HepG2 (cell line): ENCODE measurements around the gene CAPN8. TPM values are rescaled to one million over a fixed set of nuclear protein-coding genes. Genes with fewer than 3 reads are reported as not detected.

Source experiments
- ATAC-seq: fragments of 200-7000 bp; cut with Tn5 transposase; 3 replicates; pipeline ENCODE4 v1.9.1; 2020; ENCODE audit warnings: mild to moderate bottlenecking, moderate library complexity
- BruUV-seq: library from RNA; stranded (reverse); fragments of 400-500 nt; replicated peaks from 2 replicates; lab custom pipeline; 2021; lab: Mats Ljungman, UMichigan
- CTCF ChIA-PET: fragments of 300-600 bp; formaldehyde crosslinking; extraction: SDS; loops from one replicate; lab custom pipeline; 2021; ENCODE audit warnings: low total read pairs, inconsistent platforms, low intra/inter-chr PET ratio; lab: Yijun Ruan, JAX
- POLR2A ChIA-PET: fragments of 350-600 bp; sonication (Branson Sonifier 250); formaldehyde crosslinking; loops from one replicate; lab custom pipeline; 2020; ENCODE audit warnings: antibody characterized with exemption, inconsistent platforms; lab: Yijun Ruan, JAX
- DNase-seq: peaks from one replicate; pipeline ENCODE4 v3.0.0-alpha.2; 2015; ENCODE audit warnings: low spot score
- FAIRE-seq: peaks from 3 replicates; lab custom pipeline; 2011; peaks lifted over from hg19 to GRCh38; lab: Jason Lieb, UNC
- H2AFZ ChIP-seq: one replicate; pipeline ENCODE4 v1.6.1; 2011; ENCODE audit warnings: low read length, inconsistent platforms
- H3K27ac ChIP-seq: fragments of 300-600 bp; 3 replicates; pipeline ENCODE4 v1.8.0; 2011; ENCODE audit warnings: mixed run types, mild to moderate bottlenecking, mixed read lengths, low read length, inconsistent platforms; ENCODE audit not compliant: insufficient read depth; ENCODE audit errors: extremely low read length
- H3K27me3 ChIP-seq, 2 experiments: fragments of 200-600 bp in 1 of 2; 2 replicates in 1 of 2; 3 replicates in 1 of 2; pipeline versions ENCODE4 v1.6.0 to v1.8.0; 2011; ENCODE audit warnings: low read length in 2 of 2, mild to moderate bottlenecking in 2 of 2, moderate library complexity in 2 of 2, inconsistent platforms in 1 of 2; ENCODE audit not compliant: insufficient read depth in 2 of 2, control insufficient read depth in 1 of 2
- H3K36me3 ChIP-seq, 2 experiments: fragments of 200-600 bp in 1 of 2; replicated peaks in 1 of 2; 2 replicates in 1 of 2; 3 replicates in 1 of 2; pipeline versions ENCODE4 v1.5.1 to v1.8.0; 2011; ENCODE audit warnings: low read length in 2 of 2, inconsistent platforms in 1 of 2; ENCODE audit not compliant: insufficient read depth in 2 of 2, control insufficient read depth in 1 of 2
- H3K4me1 ChIP-seq: 2 replicates; pipeline ENCODE4 v1.5.1; 2012; ENCODE audit warnings: low read length, inconsistent platforms; ENCODE audit not compliant: insufficient read depth
- H3K4me2 ChIP-seq: 2 replicates; pipeline ENCODE4 v1.6.0; 2011; ENCODE audit warnings: low read depth, low read length, inconsistent platforms
- H3K4me3 ChIP-seq, 3 experiments: fragments of 200-600 bp in 1 of 3; sonication (generic), shearing (Covaris generic) in 1 of 3; replicated peaks in 1 of 3; 2 replicates each; pipeline ENCODE4 v1.5.1; 2011 to 2016; ENCODE audit warnings: low read length in 3 of 3, inconsistent platforms in 2 of 3, low read depth in 2 of 3, mild to moderate bottlenecking in 2 of 3, control low read depth in 1 of 3, mixed read lengths in 1 of 3; ENCODE audit not compliant: insufficient read depth in 1 of 3
- H3K79me2 ChIP-seq: one replicate; pipeline ENCODE4 v1.6.1; 2011; ENCODE audit warnings: low read length, inconsistent platforms; ENCODE audit not compliant: insufficient read depth
- H3K9ac ChIP-seq: 2 replicates; pipeline ENCODE4 v1.6.0; 2011; ENCODE audit warnings: mild to moderate bottlenecking, low read depth, low read length, inconsistent platforms; ENCODE audit not compliant: insufficient read depth
- H3K9me3 ChIP-seq: 2 replicates; pipeline ENCODE4 v1.5.1; 2012; ENCODE audit warnings: mild to moderate bottlenecking, low read length
- H4K20me1 ChIP-seq: 2 replicates; pipeline ENCODE4 v1.6.0; 2011; ENCODE audit warnings: inconsistent platforms, mild to moderate bottlenecking, low read length, moderate library complexity; ENCODE audit not compliant: insufficient read depth
- FOXC1 ChIP-seq: sonication (generic); formaldehyde crosslinking; IDR thresholded peaks from 2 replicates; pipeline ENCODE4 v1.8.0; 2022; ENCODE audit warnings: mild to moderate bottlenecking, missing genetic modification reagents, borderline replicate concordance
- HINFP ChIP-seq: sonication (generic); formaldehyde crosslinking; IDR thresholded peaks from 2 replicates; pipeline ENCODE4 v1.4.0; 2020; ENCODE audit warnings: low read depth, mild to moderate bottlenecking, missing genetic modification reagents
- NFE2L2 ChIP-seq: fragments of 150-350 bp; IDR thresholded peaks from 2 replicates; pipeline ENCODE4 v1.6.1; 2014; ENCODE audit warnings: low read length
- PAXIP1 ChIP-seq: sonication (generic); formaldehyde crosslinking; conservative IDR thresholded peaks from 2 replicates; pipeline ENCODE4 v1.4.0; 2020; ENCODE audit warnings: mild to moderate bottlenecking, missing genetic modification reagents, moderate library complexity
- TBX3 ChIP-seq: fragments of 450-650 bp; IDR thresholded peaks from 2 replicates; pipeline ENCODE4 v1.6.1; 2017; ENCODE audit warnings: antibody characterized with exemption, mild to moderate bottlenecking, inconsistent platforms, borderline replicate concordance
- ZNF367 ChIP-seq: sonication (generic); formaldehyde crosslinking; IDR thresholded peaks from 2 replicates; pipeline ENCODE4 v1.4.0; 2020; ENCODE audit warnings: missing genetic modification reagents, borderline replicate concordance
- ZNF646 ChIP-seq: sonication (generic); formaldehyde crosslinking; IDR thresholded peaks from 2 replicates; pipeline ENCODE4 v1.9.0; 2021; ENCODE audit warnings: mild to moderate bottlenecking, missing genetic modification reagents
- ZSCAN31 ChIP-seq: sonication (generic); formaldehyde crosslinking; IDR thresholded peaks from 2 replicates; pipeline ENCODE4 v1.5.0; 2020; ENCODE audit warnings: low read depth, mild to moderate bottlenecking, missing genetic modification reagents
- WGBS: methylation state at CpG from one replicate; pipeline ENCODE4 v1.1.6; 2017; ENCODE audit warnings: low lambda C conversion rate; 5-methylcytosine and 5-hydroxymethylcytosine counted together
- in situ Hi-C: cut with HindIII; loops from 2 replicates; pipeline ENCODE4 v1.10.0; 2017; ENCODE audit warnings: low pct_unique_long_range_greater_than_20kb; ENCODE audit not compliant: extremely low pct_ligation_motif_present
- intact Hi-C: fragments of 100-400 bp; cut with micrococcal nuclease; formaldehyde crosslinking; loops from one replicate; pipeline ENCODE4 v1.10.0; 2022; ENCODE audit not compliant: unreplicated experiment
- polyA plus RNA-seq, 8 experiments: library from polyadenylated mRNA; depleted of rRNA in 3 of 8; stranded (reverse) in 7 of 8; unstranded in 1 of 8; fragments of >200 nt; fragmentation: Illumina TruSeq in 4 of 8; extraction: Trizol in 4 of 8; gene quantifications; 2 replicates each; pipeline versions ENCODE4 v1.2.1 to v1.2.3, GENCODE V29; 2011 to 2016; ENCODE audit warnings: low read depth in 4 of 8, missing spikeins in 1 of 8, mixed read lengths in 1 of 8; ENCODE audit not compliant: insufficient read depth in 1 of 8
- total RNA-seq, 5 experiments: library from RNA; depleted of rRNA; stranded (reverse); fragments of >200 nt; fragmentation: Illumina TruSeq; extraction: Trizol; gene quantifications; 2 replicates each; pipeline ENCODE4 v1.2.3, GENCODE V29; 2016; ENCODE audit warnings: low read depth in 1 of 5
- TF ChIP-seq, protein P1 (sequence below): sonication (generic); formaldehyde crosslinking; IDR thresholded peaks from 2 replicates; pipeline ENCODE4 v1.5.0; 2020; ENCODE audit warnings: missing genetic modification reagents, mild to moderate bottlenecking, borderline replicate concordance

CAPN8 gene
- total and polyA plus RNA-seq, 2 of the 13 experiments (the other 11 are each of a cell fraction or from before 2014, with no cell fraction given) = 0.20 to 0.25 TPM

GRCh38 chr1:223539750-223540149 lies 125.8 kb downstream of the CAPN8 start:
- POLR2A ChIA-PET = no interaction called here
- in situ Hi-C loops = no loop called here
- no peaks in the 10 kb centered on the region for H3K79me2 ChIP-seq
- DNase-seq (no peak), FAIRE-seq (no peak), ATAC-seq (no peak)
- no peak overlapping the region for H3K4me3 ChIP-seq
- no peaks in the 10 kb centered on the region for H3K36me3 ChIP-seq
- no peak overlapping the region for H3K27ac ChIP-seq
- no peak overlapping the region for H2AFZ ChIP-seq
- intact Hi-C loops = no loop called here
- WGBS = 38% methylated on average over 3 of the region's 3 CpGs
- H3K9ac ChIP-seq = no peak overlapping the region
- no peak overlapping the region for H3K4me2 ChIP-seq
- CTCF ChIA-PET = no interaction called here
- H4K20me1 ChIP-seq = no peaks in the 10 kb centered on the region
- no peaks in the 10 kb centered on the region for H3K9me3 ChIP-seq
- H3K27me3 ChIP-seq = peaks cover 2 to 29% of the 10 kb centered on the region in 2 experiments; a peak in 4 of 5 replicates
- H3K4me1 ChIP-seq = no peaks in the 10 kb centered on the region
- no TSS peak for BruUV-seq
- TF ChIP-seq PAXIP1 (CRISPR knock-in tag) (no peak), ZSCAN31 (CRISPR knock-in tag) (no peak), FOXC1 (CRISPR knock-in tag) (no peak), ZNF646 (CRISPR knock-in tag) (no peak), HINFP (no peak), ZNF367 (no peak), TBX3 (no peak), NFE2L2 (no peak)
- TF ChIP-seq, protein P1, sequence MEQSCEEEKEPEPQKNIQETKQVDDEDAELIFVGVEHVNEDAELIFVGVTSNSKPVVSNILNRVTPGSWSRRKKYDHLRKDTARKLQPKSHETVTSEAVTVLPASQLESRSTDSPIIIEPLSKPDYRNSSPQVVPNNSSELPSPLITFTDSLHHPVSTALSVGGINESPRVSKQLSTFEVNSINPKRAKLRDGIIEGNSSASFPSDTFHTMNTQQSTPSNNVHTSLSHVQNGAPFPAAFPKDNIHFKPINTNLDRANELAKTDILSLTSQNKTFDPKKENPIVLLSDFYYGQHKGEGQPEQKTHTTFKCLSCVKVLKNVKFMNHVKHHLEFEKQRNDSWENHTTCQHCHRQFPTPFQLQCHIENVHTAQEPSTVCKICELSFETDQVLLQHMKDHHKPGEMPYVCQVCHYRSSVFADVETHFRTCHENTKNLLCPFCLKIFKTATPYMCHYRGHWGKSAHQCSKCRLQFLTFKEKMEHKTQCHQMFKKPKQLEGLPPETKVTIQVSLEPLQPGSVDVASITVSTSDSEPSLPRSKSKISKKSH (CRISPR knock-in tag) = no peak
